Aorta (tissue), 5 donors: ENCODE measurements around the gene CORO1C. TPM values are rescaled to one million over a fixed set of nuclear protein-coding genes. Genes with fewer than 3 reads are reported as not detected.
"Not testable (repeated sequence)": the region's sequence is repeated elsewhere in the genome, so short reads cannot be mapped to it uniquely, and the experiment has no call there.

Experiments used
- ATAC-seq: fragments of 200-7000 bp; cut with Tn5 transposase; one replicate; pipeline ENCODE4 v1.9.1; 2022; ENCODE audit warnings: moderate library complexity; ENCODE audit not compliant: low FRiP score
- DNase-seq, 2 donors: peaks; one replicate each; pipeline ENCODE4 v3.0.0-alpha.2; 2020
- H3K27ac ChIP-seq, 2 donors: one replicate each; pipeline ENCODE4 v1.5.1; 2013; ENCODE audit warnings: low read length in 2 of 2, mild to moderate bottlenecking in 2 of 2, moderate library complexity in 2 of 2, control low read depth in 1 of 2, inconsistent platforms in 1 of 2, low read depth in 1 of 2
- H3K27me3 ChIP-seq, 2 donors: one replicate each; pipeline ENCODE4 v1.6.1; 2013; ENCODE audit warnings: control low read depth in 1 of 2, low read length in 1 of 2, mild to moderate bottlenecking in 1 of 2, moderate library complexity in 1 of 2; ENCODE audit not compliant: insufficient read depth in 2 of 2, control insufficient read depth in 1 of 2
- H3K36me3 ChIP-seq, 2 donors: one replicate each; pipeline ENCODE4 v1.6.1; 2013; ENCODE audit warnings: control low read depth in 1 of 2, low read length in 1 of 2, mild to moderate bottlenecking in 1 of 2; ENCODE audit not compliant: insufficient read depth in 2 of 2, control insufficient read depth in 1 of 2
- H3K4me1 ChIP-seq, 2 donors: one replicate each; pipeline ENCODE4 v1.6.1; 2013; ENCODE audit warnings: low read length in 2 of 2, control low read depth in 1 of 2, mild to moderate bottlenecking in 1 of 2, moderate library complexity in 1 of 2; ENCODE audit not compliant: insufficient read depth in 2 of 2, control insufficient read depth in 1 of 2
- H3K4me3 ChIP-seq, 2 donors: one replicate each; pipeline ENCODE4 v1.5.1; 2013; ENCODE audit warnings: low read length in 2 of 2, control low read depth in 1 of 2, mild to moderate bottlenecking in 1 of 2
- H3K9me3 ChIP-seq: one replicate; pipeline ENCODE4 v1.6.1; 2013; ENCODE audit warnings: mild to moderate bottlenecking, low read length; ENCODE audit not compliant: control insufficient read depth
- WGBS, 2 donors: extraction: QIAGEN DNeasy Blood & Tissue Kit; methylation state at CpG; one replicate each; pipeline ENCODE4 v1.1.7; 2013; 5-methylcytosine and 5-hydroxymethylcytosine counted together
- intact Hi-C, 2 donors: fragments of 100-400 bp; cut with DNase I; formaldehyde crosslinking; loops; one replicate each; pipeline versions ENCODE4 v1.14.2 to v1.15.0; 2022
- polyA plus RNA-seq, 2 donors: library from polyadenylated mRNA; stranded (reverse); fragments of 200-250 nt; gene quantifications; one replicate each; pipeline ENCODE4 v1.2.3, GENCODE V29; 2013
- total RNA-seq, 2 donors: library from RNA; stranded (reverse); fragmentation: NEBNext Ultra II Directional; extraction: Animal tissue kit (Norgen Biotek cat#: 25700); gene quantifications; one replicate each; pipeline ENCODE4 v1.2.1, GENCODE V29; 2021
- donor health status: healthy with polysubstance abuse.
- donor health status: Bipolar disorder and iron deficiency.
- donor health status: DM: no; HTN: no; CAD: no.
- donor health status: DM: no; HTN: no; CAD: no.
- donor health status: DM: yes; HTN: yes; CAD: no.

CORO1C gene
- total and polyA plus RNA-seq, 4 donors: 68.0 to 387 (median 176) TPM

DNA sequence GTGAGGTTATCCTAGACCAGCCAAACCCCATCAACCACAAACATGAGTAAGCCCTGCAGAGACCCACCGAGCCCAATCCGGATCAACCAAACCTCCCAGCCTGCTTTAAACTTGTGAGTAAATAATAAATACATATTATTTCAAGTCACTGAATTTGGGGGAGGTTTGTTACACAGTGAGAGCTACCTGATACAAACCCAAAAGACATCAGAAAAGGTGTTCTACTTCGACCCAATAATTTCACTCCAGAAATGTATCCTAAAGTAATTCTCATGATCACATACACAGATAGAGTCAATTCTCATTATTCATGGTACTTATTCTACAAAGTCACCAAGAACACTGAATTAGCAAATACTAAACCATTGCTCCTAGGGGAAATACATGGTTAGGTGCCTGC is 16.2 kb upstream of the CORO1C start:
- Histone ChIP-seq H3K4me1 (no peaks in the 10 kb centered on the region), H3K4me3 (no peak overlapping the region), H3K9me3 (no peaks in the 10 kb centered on the region), H3K36me3 (no peaks in the 10 kb centered on the region), H3K27ac (no peak overlapping the region), H3K27me3 (no peaks in the 10 kb centered on the region)
- WGBS, 2 donors: 97% methylated on average over 3 of the region's 3 CpGs
- DNase-seq (no peak), ATAC-seq (no peak)
- intact Hi-C loops: no loop called here

DNA sequence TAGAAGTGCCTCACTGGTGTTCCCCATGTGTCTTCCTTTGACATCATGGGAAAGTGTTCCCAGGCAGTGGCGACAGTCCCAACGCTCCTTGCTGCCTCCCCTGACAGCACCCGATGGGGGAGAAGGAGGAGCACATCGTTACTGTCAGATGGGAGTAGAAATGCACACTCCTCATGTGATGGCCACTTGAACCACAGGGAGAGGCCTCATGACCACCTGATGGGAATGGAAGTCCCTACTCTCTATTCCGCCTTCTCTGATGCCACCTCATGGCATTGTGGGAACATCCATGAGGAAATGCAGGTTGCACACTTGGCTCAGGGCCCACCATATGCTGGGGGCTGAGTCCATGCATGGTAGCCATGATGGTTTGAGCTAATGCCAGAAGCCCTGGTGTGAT is 14.3 kb upstream of the CORO1C start:
- Histone ChIP-seq H3K36me3 (no peaks in the 10 kb centered on the region), H3K27ac (no peak overlapping the region), H3K4me1 (no peaks in the 10 kb centered on the region), H3K9me3 (no peaks in the 10 kb centered on the region), H3K27me3 (no peaks in the 10 kb centered on the region), H3K4me3 (no peak overlapping the region)
- DNase-seq: no peak
- ATAC-seq: no peak
- 88 to 93% methylated on average over 5 of the region's 5 CpGs for WGBS, 2 donors
- intact Hi-C loops: no loop called here

DNA sequence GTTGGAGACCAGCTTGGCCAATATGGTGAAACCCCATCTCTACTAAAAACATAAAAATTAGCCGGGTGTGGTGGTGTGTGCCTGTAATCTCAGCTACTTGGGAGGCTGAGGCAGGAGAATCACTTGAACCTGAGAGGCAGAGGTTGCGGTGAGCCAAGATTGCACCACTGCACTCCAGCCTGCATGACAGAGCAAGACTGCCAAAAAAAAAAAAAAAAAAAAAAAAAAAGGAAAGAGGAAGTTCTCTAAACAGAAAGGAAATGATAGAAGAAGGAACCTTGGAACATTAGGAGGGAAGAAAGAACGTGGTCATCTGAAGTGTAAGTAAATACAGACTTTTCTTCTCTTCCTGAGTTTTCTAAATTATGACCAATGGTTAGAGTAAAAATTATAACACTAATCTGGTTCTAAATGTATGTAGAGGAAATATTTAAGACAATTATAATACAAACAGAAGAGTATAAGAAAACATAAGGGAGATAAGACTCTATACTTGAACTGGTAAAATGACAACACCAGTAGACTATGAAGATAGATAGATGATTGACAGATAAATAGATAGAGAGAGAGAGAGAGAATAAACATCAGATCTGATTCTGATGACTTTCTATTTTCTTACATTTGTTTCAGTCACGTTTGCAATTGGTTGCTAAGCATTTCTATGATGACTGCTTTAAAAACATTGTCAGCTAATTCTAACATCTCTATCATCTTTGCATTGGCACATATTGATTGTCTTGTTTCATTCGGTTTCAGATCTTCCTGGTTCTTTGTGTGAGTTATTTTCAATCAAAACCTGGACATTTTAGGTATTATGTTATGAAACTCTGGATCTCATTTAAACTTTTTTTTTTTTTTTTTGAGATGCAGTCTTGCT is 12.9 kb upstream of the CORO1C start:
- 71 to 78% methylated on average over 5 of the region's 5 CpGs for WGBS, 2 donors
- no peak for ATAC-seq

DNA sequence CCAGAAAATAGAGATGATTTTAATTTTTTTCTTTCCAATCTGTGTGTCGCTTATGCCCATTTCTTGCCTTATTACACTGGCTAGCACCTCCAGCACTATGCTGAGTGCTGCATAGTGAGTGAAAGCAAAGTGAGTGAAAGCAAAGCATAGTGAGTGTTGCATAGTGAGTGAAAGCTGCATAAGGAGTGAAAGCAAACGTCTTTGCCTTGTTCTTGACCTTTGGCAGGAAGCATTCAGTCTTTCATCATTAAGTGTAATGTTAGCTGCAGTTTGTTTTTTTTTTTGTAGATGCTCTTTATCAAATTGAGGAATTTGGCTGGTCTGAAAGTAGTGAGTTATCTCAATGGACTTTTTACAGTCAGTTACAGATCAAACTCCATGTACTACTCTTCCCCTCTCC is 6.9 kb upstream of the CORO1C start:
- Histone ChIP-seq H3K27ac (no peak overlapping the region), H3K27me3 (no peaks in the 10 kb centered on the region), H3K4me3 (no peak overlapping the region), H3K36me3 (no peaks in the 10 kb centered on the region), H3K9me3 (no peaks in the 10 kb centered on the region), H3K4me1 (no peaks in the 10 kb centered on the region)
- DNase-seq (no peak), ATAC-seq (no peak)
- WGBS, 2 donors: 72 to 76% methylated on average over 2 of the region's 2 CpGs
- intact Hi-C loops: no loop called here

More for the DNA sequence above, 12.9 kb upstream of the CORO1C start:
- no peak overlapping the region for H3K27ac ChIP-seq
- peak in 1 of 2 donors; percentile 61 for DNase-seq
- intact Hi-C loops: no loop called here
- H3K36me3 ChIP-seq: no peaks in the 10 kb centered on the region
- no peaks in the 10 kb centered on the region for H3K27me3 ChIP-seq
- H3K4me1 ChIP-seq: no peaks in the 10 kb centered on the region
- no peak overlapping the region for H3K4me3 ChIP-seq
- no peaks in the 10 kb centered on the region for H3K9me3 ChIP-seq

DNA sequence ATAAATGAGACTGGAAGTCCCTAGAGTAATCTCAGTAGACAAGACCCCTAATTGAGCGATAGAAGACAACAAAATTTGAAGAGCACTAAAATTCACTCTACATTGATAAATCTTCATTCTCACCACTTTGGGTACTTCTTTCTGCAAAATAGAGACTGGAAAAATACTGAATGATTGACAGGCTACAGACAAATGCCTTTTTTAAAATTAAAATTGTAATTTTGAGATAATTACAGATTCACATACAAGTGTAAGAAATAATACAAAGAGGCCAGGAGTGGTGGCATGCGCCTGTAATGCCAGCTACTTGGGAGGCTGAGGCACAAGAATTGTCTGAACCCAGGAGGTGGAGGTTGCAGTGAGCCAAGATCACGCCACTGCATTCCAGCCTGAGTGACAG is 4.5 kb upstream of the CORO1C start:
- no peak overlapping the region for H3K27ac ChIP-seq
- H3K4me1 ChIP-seq: no peaks in the 10 kb centered on the region
- WGBS, 2 donors: 91 to 95% methylated on average over 3 of the region's 3 CpGs
- no peak for ATAC-seq
- no peaks in the 10 kb centered on the region for H3K9me3 ChIP-seq
- intact Hi-C loops: no loop called here
- DNase-seq: peak in 1 of 2 donors; percentile 16
- H3K36me3 ChIP-seq: no peaks in the 10 kb centered on the region
- no peaks in the 10 kb centered on the region for H3K27me3 ChIP-seq
- H3K4me3 ChIP-seq: no peak overlapping the region

DNA sequence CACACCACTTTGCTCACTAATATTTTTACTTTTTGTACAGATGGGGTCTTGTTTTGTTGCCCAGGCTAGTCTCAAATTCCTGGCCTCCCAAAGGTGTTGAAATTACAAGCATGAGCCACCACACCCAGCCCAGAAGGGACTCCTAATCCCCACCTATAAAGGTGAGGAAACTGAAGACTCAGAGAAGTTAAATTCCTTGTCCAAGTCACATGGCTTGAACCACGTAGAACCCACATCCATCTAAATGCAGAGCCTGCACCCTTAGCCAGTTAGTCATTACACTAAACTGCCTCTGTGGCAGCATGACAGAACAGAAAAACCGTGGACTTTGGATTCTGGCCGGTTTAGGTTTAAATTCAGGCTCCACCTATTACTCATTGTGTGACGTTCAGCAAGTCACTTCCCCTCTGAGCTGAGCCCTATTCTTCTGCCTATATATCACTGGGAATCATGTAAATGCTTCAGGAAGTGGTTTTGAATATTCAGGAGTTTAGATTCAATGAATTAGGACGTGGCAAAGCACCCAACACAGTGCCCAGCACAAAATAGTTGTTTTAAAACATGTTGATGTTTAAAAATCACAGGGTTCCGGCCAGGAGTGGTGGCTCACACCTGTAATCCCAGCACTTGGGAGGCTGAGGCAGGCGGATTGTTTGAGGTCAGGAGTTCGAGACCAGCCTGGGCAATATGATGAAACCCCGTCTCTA is 3.0 kb upstream of the CORO1C start:
- Histone ChIP-seq H3K27me3 (no peaks in the 10 kb centered on the region), H3K9me3 (no peaks in the 10 kb centered on the region), H3K4me3 (no peak overlapping the region), H3K36me3 (no peaks in the 10 kb centered on the region), H3K4me1 (no peaks in the 10 kb centered on the region), H3K27ac (peak overlapping the region; percentile 51 to 79)
- ATAC-seq (no peak), DNase-seq (peak; percentile 37 to 56)
- WGBS, 2 donors: 40 to 41% methylated on average over 9 of the region's 9 CpGs
- intact Hi-C loops: loop anchor here (5.0 kb wide), 4 partner anchors 38 to 172 kb away; partner anchors contain the start of genes ISCU (in 1 of the 2) and SART3 (in 1 of the 2)

DNA sequence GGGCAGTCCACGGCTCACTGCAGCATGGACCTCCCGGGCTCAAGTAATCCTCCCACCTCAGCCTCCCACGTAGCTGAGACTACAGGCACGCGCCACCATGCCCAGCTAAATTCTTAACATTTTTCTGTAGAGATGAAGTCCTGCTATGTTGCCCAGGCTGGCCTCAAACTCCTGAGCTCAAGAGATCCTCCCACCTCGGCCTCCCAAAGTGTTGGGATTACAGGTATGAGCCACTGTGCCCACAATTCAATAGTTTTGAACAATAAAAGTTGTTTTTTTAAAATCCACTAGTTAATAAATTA is 1.9 kb upstream of the CORO1C start:
- 88 to 93% methylated on average over 6 of the region's 6 CpGs for WGBS, 2 donors
- peak in 1 of 2 donors; percentile 34 for DNase-seq
- H3K27me3 ChIP-seq, ATAC-seq, H3K36me3 ChIP-seq, H3K4me3 ChIP-seq, H3K9me3 ChIP-seq, H3K4me1 ChIP-seq: not testable (repeated sequence)
- intact Hi-C loops: loop anchor here (5.0 kb wide), 4 partner anchors 39 to 171 kb away; partner anchors contain the start of genes ISCU (in 1 of the 2) and SART3 (in 1 of the 2)
- peak overlapping the region in 1 of 2 donors; percentile 71 for H3K27ac ChIP-seq

DNA sequence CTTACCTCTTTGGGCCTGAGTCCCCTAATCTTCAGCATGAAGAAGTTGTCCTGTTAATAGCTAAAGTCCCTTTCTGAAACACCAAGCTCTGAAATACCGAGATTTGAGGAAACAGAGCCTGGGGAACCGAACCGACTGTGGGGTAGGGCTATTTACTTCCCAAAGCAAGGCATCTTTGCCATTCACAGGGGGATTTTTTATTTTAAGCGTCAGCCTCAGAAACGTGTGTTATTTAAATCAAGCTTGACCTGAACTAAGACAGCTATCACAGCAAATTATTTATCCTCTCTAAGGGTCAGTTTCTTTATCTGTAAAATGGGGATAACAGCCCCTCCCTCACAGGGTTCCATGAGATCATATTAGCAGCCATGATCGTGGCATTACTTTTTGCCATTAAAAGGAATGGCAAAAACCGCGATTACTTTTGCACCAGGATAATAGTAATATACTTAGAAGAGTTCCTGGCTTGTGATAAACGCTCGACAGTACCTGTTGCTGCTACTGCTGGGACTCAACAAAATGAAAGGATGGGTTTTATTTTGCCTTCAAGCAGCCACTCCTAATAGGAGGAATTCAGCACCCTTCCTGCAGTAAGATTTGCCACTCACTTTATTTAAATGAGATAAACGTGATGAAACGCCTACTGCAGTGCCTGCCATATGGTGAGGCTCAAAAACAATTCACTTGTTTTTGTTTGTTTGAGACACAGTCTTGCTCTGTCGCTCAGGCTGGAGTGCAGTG is 1.3 kb upstream of the CORO1C start:
- DNase-seq (no peak), ATAC-seq (no peak)
- Histone ChIP-seq H3K4me3 (no peak overlapping the region), H3K36me3 (no peaks in the 10 kb centered on the region), H3K9me3 (no peaks in the 10 kb centered on the region), H3K4me1 (no peaks in the 10 kb centered on the region), H3K27ac (peak overlapping the region; percentile 78 to 81), H3K27me3 (no peaks in the 10 kb centered on the region)
- intact Hi-C loops: loop anchor here (5.0 kb wide), 4 partner anchors 40 to 170 kb away; partner anchors contain the start of genes ISCU (in 1 of the 2) and SART3 (in 1 of the 2)
- WGBS, 2 donors: 63 to 71% methylated on average over 13 of the region's 13 CpGs
